LoVo (cell line): Measurements from ENCODE around the gene TASP1.
"Not testable (repeated sequence)": the region's sequence is repeated elsewhere in the genome, so short reads cannot be mapped to it uniquely, and the experiment has no call there.

Source experiments
- DNase-seq: peaks from one replicate; pipeline ENCODE4 v3.0.0-alpha.2; 2016; ENCODE audit warnings: low spot score

The TASP1 gene

GRCh38 chr20:13492001-13492481 lies 146.7 kb downstream of the TASP1 start:
- no peak for DNase-seq

GRCh38 chr20:13487202-13487601 lies 151.5 kb downstream of the TASP1 start:
- no peak for DNase-seq

GRCh38 chr20:13486694-13487093 lies 152.0 kb downstream of the TASP1 start:
- no peak for DNase-seq

GRCh38 chr20:13485576-13485975 lies 153.2 kb downstream of the TASP1 start:
- DNase-seq: no peak

- DNase-seq: not testable (repeated sequence)
Observed at GRCh38 chr20:13485019-13485418, 153.7 kb downstream of the TASP1 start.

- not testable (repeated sequence) for DNase-seq
Observed at GRCh38 chr20:13483472-13483871, 155.3 kb downstream of the TASP1 start.

GRCh38 chr20:13478366-13478765 lies 160.4 kb downstream of the TASP1 start:
- no peak for DNase-seq

- no peak for DNase-seq
Observed at GRCh38 chr20:13474467-13474866, 164.3 kb downstream of the TASP1 start.

GRCh38 chr20:13469262-13469661 lies 169.5 kb downstream of the TASP1 start:
- no peak for DNase-seq

- DNase-seq: no peak
Observed at GRCh38 chr20:13468166-13468565, 170.6 kb downstream of the TASP1 start.

- DNase-seq: no peak
Observed at GRCh38 chr20:13464702-13465101, 174.0 kb downstream of the TASP1 start.

- no peak for DNase-seq
Observed at GRCh38 chr20:13461849-13462458, 176.8 kb downstream of the TASP1 start.

- peak; percentile 28 for DNase-seq
Observed at GRCh38 chr20:13458860-13459451, 179.8 kb downstream of the TASP1 start.

- no peak for DNase-seq
Observed at GRCh38 chr20:13457487-13457886, 181.2 kb downstream of the TASP1 start.

GRCh38 chr20:13455713-13456112 lies 183.0 kb downstream of the TASP1 start:
- DNase-seq: no peak

- no peak for DNase-seq
Observed at GRCh38 chr20:13453367-13453766, 185.4 kb downstream of the TASP1 start.

GRCh38 chr20:13452470-13453124 lies 186.1 kb downstream of the TASP1 start:
- no peak for DNase-seq

GRCh38 chr20:13449868-13450434 lies 188.8 kb downstream of the TASP1 start:
- DNase-seq: no peak

GRCh38 chr20:13447385-13448180 lies 191.1 kb downstream of the TASP1 start:
- DNase-seq: no peak

- no peak for DNase-seq
Observed at GRCh38 chr20:13443690-13444089, 195.0 kb downstream of the TASP1 start.

- no peak for DNase-seq
Observed at GRCh38 chr20:13442986-13443385, 195.7 kb downstream of the TASP1 start.

GRCh38 chr20:13441388-13441787 lies 197.3 kb downstream of the TASP1 start:
- DNase-seq: no peak
